GM23248 (cell line): ENCODE measurements around the gene MAGI1.

ENCODE experiments used
- EZH2 ChIP-seq: fragments of 200-600 bp; sonication (generic); IDR thresholded peaks from 2 replicates; pipeline ENCODE4 v1.6.1; 2018; ENCODE audit warnings: antibody characterized with exemption, mild to moderate bottlenecking; ENCODE audit not compliant: insufficient read depth, poor library complexity, severe bottlenecking
- EZH2phosphoT487 ChIP-seq: fragments of 200-600 bp; sonication (generic); IDR thresholded peaks from 2 replicates; pipeline ENCODE4 v1.6.1; 2018; ENCODE audit warnings: antibody characterized with exemption, moderate library complexity, mild to moderate bottlenecking, low read depth; ENCODE audit not compliant: insufficient read depth

DNA sequence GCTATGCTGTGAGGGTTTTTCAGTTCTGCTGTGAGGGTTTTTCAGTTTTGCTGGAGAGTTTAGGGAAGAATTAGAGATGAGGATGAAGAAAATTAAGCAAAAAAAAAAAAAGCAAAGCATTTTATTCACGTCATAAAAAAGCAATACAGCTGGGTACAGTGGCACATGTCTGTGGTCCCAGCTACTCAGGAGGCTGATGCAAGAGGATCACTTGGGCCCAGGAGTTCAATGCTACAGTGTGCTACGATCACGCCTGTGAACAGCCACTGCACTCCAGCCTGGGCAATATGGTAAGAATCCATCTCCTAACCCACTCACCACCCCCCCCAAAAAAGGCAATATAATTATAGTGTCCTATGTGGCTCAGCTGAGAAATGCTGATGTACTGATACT, 162.7 kb downstream of the MAGI1 start:
- no peak for TF ChIP-seq EZH2
- no peak for TF ChIP-seq EZH2phosphoT487
